HEK293 (cell line): ENCODE data around the gene PRPF6.

Experiments
- GLIS1 ChIP-seq: fragments of 450-650 bp; formaldehyde crosslinking; IDR thresholded peaks from 2 replicates; pipeline ENCODE4 v1.5.1; 2016; ENCODE audit warnings: missing biosample characterization, missing genetic modification characterization
- GLIS2 ChIP-seq: fragments of 450-650 bp; formaldehyde crosslinking; IDR thresholded peaks from 2 replicates; pipeline ENCODE4 v1.5.1; 2016; ENCODE audit warnings: missing biosample characterization, missing genetic modification characterization
- RBAK ChIP-seq: fragments of 450-650 bp; formaldehyde crosslinking; IDR thresholded peaks from 2 replicates; pipeline ENCODE4 v1.5.1; 2016; ENCODE audit warnings: missing biosample characterization, missing genetic modification characterization
- SCRT1 ChIP-seq: fragments of 450-650 bp; formaldehyde crosslinking; IDR thresholded peaks from 2 replicates; pipeline ENCODE4 v1.5.1; 2016; ENCODE audit warnings: missing biosample characterization, missing genetic modification characterization, borderline replicate concordance
- SP2 ChIP-seq: fragments of 450-650 bp; formaldehyde crosslinking; IDR thresholded peaks from 2 replicates; pipeline ENCODE4 v1.5.1; 2016; ENCODE audit warnings: missing biosample characterization, missing genetic modification characterization
- TSHZ1 ChIP-seq: fragments of 450-650 bp; formaldehyde crosslinking; IDR thresholded peaks from 2 replicates; pipeline ENCODE4 v1.5.1; 2016; ENCODE audit warnings: missing biosample characterization, missing genetic modification characterization, borderline replicate concordance
- WT1 ChIP-seq: fragments of 450-650 bp; formaldehyde crosslinking; IDR thresholded peaks from 2 replicates; pipeline ENCODE4 v1.5.1; 2016; ENCODE audit warnings: missing biosample characterization, missing genetic modification characterization
- ZBTB1 ChIP-seq: fragments of 450-650 bp; formaldehyde crosslinking; IDR thresholded peaks from 2 replicates; pipeline ENCODE4 v1.5.1; 2016; ENCODE audit warnings: missing biosample characterization, missing genetic modification characterization
- ZFP69B ChIP-seq: fragments of 450-650 bp; formaldehyde crosslinking; IDR thresholded peaks from 2 replicates; pipeline ENCODE4 v1.5.1; 2016; ENCODE audit warnings: missing biosample characterization, missing genetic modification characterization
- ZNF121 ChIP-seq: fragments of 450-650 bp; formaldehyde crosslinking; IDR thresholded peaks from 2 replicates; pipeline ENCODE4 v1.5.1; 2016; ENCODE audit warnings: missing biosample characterization, missing genetic modification characterization
- ZNF18 ChIP-seq: fragments of 450-650 bp; formaldehyde crosslinking; IDR thresholded peaks from 2 replicates; pipeline ENCODE4 v1.5.1; 2016; ENCODE audit warnings: missing biosample characterization, missing genetic modification characterization
- ZNF530 ChIP-seq: fragments of 450-650 bp; formaldehyde crosslinking; IDR thresholded peaks from 2 replicates; pipeline ENCODE4 v1.5.1; 2016; ENCODE audit warnings: low read depth, missing biosample characterization, missing genetic modification characterization
- ZNF544 ChIP-seq: fragments of 450-650 bp; formaldehyde crosslinking; IDR thresholded peaks from 2 replicates; pipeline ENCODE4 v1.5.0; 2017; ENCODE audit warnings: missing biosample characterization, missing genetic modification characterization
- ZNF548 ChIP-seq: fragments of 450-650 bp; formaldehyde crosslinking; IDR thresholded peaks from 2 replicates; pipeline ENCODE4 v1.5.1; 2016; ENCODE audit warnings: missing biosample characterization, missing genetic modification characterization
- ZNF600 ChIP-seq: fragments of 450-650 bp; formaldehyde crosslinking; IDR thresholded peaks from 2 replicates; pipeline ENCODE4 v1.5.1; 2016; ENCODE audit warnings: missing biosample characterization, missing genetic modification characterization
- ZNF670 ChIP-seq: fragments of 450-650 bp; formaldehyde crosslinking; IDR thresholded peaks from 2 replicates; pipeline ENCODE4 v1.5.1; 2016; ENCODE audit warnings: missing biosample characterization, missing genetic modification characterization, low read depth
- ZNF747 ChIP-seq: fragments of 450-650 bp; formaldehyde crosslinking; IDR thresholded peaks from 2 replicates; pipeline ENCODE4 v1.5.1; 2016; ENCODE audit warnings: missing biosample characterization, missing genetic modification characterization
- ZNF785 ChIP-seq: fragments of 450-650 bp; formaldehyde crosslinking; IDR thresholded peaks from 2 replicates; pipeline ENCODE4 v1.5.1; 2016; ENCODE audit warnings: missing biosample characterization, missing genetic modification characterization
- TF ChIP-seq, protein P1 (sequence below): fragments of 450-650 bp; formaldehyde crosslinking; IDR thresholded peaks from 2 replicates; pipeline ENCODE4 v1.5.1; 2016; ENCODE audit warnings: missing biosample characterization, missing genetic modification characterization
- TF ChIP-seq, protein P2 (sequence below): fragments of 450-650 bp; formaldehyde crosslinking; IDR thresholded peaks from 2 replicates; pipeline ENCODE4 v1.5.1; 2017; ENCODE audit warnings: missing biosample characterization, mild to moderate bottlenecking, missing genetic modification characterization, moderate library complexity
- TF ChIP-seq, protein P3 (sequence below): fragments of 450-650 bp; formaldehyde crosslinking; IDR thresholded peaks from 2 replicates; pipeline ENCODE4; 2016; ENCODE audit warnings: missing biosample characterization, missing genetic modification characterization
- TF ChIP-seq, protein P4 (sequence below): fragments of 450-650 bp; formaldehyde crosslinking; IDR thresholded peaks from 2 replicates; pipeline ENCODE4 v1.5.1; 2016; ENCODE audit warnings: missing biosample characterization, missing genetic modification characterization
- TF ChIP-seq, protein P5 (sequence below): fragments of 450-650 bp; formaldehyde crosslinking; IDR thresholded peaks from 2 replicates; pipeline ENCODE4 v1.5.1; 2017; ENCODE audit warnings: missing biosample characterization, missing genetic modification characterization

The PRPF6 gene

DNA sequence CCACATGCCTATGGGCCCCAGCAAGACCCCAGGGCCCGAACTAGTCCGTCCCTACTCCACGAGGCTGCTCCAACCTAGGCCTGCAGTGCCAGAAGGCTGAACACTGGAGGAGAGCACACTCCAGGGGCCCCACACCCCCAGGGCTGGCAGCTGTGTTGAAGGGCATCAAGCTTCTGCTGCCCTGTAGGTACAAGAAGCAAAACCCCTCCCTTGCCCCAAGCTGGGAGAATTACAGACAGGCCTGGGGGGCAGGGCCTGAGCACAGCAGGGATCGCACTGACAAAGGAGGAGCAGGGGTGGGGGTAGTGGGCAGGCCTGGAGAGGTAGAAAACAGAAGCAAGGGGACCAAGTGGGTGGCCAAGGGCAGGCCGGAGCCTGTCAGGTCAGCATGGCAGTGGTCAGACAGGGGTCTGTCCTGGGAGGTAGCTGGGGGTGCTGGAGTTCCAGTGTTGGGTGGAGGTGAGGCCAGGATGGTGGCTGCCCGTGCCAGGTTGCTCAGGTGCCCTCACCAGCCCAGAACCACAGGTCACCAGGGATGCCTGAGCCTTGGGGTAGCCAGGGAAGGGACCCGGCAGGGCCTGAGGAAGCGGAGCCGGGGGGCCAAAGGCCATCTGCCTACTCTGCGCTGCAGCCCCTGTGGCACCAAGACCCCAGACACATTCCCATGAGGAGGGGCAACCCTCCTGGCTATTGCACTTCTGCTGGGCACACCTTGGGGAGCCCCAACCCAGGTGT lies 21.8 kb upstream of the PRPF6 start (continued):
- TF ChIP-seq ZNF600 (tag by site-specific recombination) (peak; percentile 40; the same call in 1 of the 2 replicates), TSHZ1 (tag by site-specific recombination) (no peak), SP2 (peak; percentile 33), ZNF548 (tag by site-specific recombination) (no peak), ZNF747 (tag by site-specific recombination) (no peak), ZFP69B (tag by site-specific recombination) (no peak; the same call in 1 of the 2 replicates), ZNF121 (no peak), ZBTB1 (no peak), ZNF18 (tag by site-specific recombination) (no peak), RBAK (tag by site-specific recombination) (no peak), ZNF544 (tag by site-specific recombination) (no peak), ZNF530 (no peak), WT1 (tag by site-specific recombination) (no peak; the same call in 1 of the 2 replicates), GLIS1 (tag by site-specific recombination) (peak; percentile 97), GLIS2 (tag by site-specific recombination) (peak; percentile 84), ZNF785 (tag by site-specific recombination) (no peak), SCRT1 (tag by site-specific recombination) (no peak), ZNF670 (no peak)
- TF ChIP-seq, protein P1, sequence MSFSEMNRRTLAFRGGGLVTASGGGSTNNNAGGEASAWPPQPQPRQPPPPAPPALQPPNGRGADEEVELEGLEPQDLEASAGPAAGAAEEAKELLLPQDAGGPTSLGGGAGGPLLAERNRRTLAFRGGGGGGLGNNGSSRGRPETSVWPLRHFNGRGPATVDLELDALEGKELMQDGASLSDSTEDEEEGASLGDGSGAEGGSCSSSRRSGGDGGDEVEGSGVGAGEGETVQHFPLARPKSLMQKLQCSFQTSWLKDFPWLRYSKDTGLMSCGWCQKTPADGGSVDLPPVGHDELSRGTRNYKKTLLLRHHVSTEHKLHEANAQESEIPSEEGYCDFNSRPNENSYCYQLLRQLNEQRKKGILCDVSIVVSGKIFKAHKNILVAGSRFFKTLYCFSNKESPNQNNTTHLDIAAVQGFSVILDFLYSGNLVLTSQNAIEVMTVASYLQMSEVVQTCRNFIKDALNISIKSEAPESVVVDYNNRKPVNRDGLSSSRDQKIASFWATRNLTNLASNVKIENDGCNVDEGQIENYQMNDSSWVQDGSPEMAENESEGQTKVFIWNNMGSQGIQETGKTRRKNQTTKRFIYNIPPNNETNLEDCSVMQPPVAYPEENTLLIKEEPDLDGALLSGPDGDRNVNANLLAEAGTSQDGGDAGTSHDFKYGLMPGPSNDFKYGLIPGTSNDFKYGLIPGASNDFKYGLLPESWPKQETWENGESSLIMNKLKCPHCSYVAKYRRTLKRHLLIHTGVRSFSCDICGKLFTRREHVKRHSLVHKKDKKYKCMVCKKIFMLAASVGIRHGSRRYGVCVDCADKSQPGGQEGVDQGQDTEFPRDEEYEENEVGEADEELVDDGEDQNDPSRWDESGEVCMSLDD (tag by site-specific recombination), result no peak
- TF ChIP-seq, protein P2, sequence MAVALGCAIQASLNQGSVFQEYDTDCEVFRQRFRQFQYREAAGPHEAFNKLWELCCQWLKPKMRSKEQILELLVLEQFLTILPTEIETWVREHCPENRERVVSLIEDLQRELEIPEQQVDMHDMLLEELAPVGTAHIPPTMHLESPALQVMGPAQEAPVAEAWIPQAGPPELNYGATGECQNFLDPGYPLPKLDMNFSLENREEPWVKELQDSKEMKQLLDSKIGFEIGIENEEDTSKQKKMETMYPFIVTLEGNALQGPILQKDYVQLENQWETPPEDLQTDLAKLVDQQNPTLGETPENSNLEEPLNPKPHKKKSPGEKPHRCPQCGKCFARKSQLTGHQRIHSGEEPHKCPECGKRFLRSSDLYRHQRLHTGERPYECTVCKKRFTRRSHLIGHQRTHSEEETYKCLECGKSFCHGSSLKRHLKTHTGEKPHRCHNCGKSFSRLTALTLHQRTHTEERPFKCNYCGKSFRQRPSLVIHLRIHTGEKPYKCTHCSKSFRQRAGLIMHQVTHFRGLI (tag by site-specific recombination), result no peak
- TF ChIP-seq, protein P3, sequence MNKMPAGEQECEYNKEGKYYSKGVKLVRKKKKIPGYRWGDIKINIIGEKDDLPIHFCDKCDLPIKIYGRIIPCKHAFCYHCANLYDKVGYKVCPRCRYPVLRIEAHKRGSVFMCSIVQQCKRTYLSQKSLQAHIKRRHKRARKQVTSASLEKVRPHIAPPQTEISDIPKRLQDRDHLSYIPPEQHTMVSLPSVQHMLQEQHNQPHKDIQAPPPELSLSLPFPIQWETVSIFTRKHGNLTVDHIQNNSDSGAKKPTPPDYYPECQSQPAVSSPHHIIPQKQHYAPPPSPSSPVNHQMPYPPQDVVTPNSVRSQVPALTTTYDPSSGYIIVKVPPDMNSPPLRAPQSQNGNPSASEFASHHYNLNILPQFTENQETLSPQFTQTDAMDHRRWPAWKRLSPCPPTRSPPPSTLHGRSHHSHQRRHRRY (tag by site-specific recombination), result no peak
- TF ChIP-seq, protein P4, sequence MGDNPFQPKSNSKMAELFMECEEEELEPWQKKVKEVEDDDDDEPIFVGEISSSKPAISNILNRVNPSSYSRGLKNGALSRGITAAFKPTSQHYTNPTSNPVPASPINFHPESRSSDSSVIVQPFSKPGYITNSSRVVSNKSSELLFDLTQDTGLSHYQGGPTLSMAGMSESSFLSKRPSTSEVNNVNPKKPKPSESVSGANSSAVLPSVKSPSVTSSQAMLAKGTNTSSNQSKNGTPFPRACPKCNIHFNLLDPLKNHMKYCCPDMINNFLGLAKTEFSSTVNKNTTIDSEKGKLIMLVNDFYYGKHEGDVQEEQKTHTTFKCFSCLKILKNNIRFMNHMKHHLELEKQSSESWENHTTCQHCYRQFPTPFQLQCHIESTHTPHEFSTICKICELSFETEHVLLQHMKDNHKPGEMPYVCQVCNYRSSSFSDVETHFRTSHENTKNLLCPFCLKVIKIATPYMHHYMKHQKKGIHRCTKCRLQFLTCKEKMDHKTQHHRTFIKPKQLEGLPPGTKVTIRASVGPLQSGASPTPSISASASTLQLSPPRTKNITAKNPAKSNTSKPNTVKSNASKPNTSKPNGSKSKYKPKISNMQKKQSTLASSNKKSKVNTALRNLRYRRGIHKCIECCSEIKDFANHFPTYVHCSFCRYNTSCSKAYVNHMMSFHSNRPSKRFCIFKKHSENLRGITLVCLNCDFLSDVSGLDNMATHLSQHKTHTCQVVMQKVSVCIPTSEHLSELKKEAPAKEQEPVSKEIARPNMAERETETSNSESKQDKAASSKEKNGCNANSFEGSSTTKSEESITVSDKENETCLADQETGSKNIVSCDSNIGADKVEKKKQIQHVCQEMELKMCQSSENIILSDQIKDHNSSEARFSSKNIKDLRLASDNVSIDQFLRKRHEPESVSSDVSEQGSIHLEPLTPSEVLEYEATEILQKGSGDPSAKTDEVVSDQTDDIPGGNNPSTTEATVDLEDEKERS, result no peak
- TF ChIP-seq, protein P5, sequence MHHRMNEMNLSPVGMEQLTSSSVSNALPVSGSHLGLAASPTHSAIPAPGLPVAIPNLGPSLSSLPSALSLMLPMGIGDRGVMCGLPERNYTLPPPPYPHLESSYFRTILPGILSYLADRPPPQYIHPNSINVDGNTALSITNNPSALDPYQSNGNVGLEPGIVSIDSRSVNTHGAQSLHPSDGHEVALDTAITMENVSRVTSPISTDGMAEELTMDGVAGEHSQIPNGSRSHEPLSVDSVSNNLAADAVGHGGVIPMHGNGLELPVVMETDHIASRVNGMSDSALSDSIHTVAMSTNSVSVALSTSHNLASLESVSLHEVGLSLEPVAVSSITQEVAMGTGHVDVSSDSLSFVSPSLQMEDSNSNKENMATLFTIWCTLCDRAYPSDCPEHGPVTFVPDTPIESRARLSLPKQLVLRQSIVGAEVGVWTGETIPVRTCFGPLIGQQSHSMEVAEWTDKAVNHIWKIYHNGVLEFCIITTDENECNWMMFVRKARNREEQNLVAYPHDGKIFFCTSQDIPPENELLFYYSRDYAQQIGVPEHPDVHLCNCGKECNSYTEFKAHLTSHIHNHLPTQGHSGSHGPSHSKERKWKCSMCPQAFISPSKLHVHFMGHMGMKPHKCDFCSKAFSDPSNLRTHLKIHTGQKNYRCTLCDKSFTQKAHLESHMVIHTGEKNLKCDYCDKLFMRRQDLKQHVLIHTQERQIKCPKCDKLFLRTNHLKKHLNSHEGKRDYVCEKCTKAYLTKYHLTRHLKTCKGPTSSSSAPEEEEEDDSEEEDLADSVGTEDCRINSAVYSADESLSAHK (tag by site-specific recombination), result no peak
